ENCODE results near the gene CLDN3.
"Not testable (repeated sequence)": the region's sequence is repeated elsewhere in the genome, so short reads cannot be mapped to it uniquely, and the experiment has no call there.

Gene CLDN3

GRCh38 chr7:73799282-73800141, 29.4 kb upstream of the CLDN3 start:
- no peak overlapping the region for H3K27ac ChIP-seq (ENCODE audit: low read length)

GRCh38 chr7:73797176-73797575, 27.1 kb upstream of the CLDN3 start:
- not testable (repeated sequence) for H2AFZ ChIP-seq (ENCODE audit: low read length); H3K36me3 ChIP-seq (replicated peaks; ENCODE audit: insufficient read depth, low read length); H3K27me3 ChIP-seq (replicated peaks; ENCODE audit: insufficient read depth, low read length); H3K27ac ChIP-seq (ENCODE audit: low read length); H3K9me3 ChIP-seq (replicated peaks; ENCODE audit: insufficient read depth, low read length); H3K9ac ChIP-seq (ENCODE audit: low read length); H3K9me2 ChIP-seq (replicated peaks; ENCODE audit: insufficient read depth, low read length); H3K4me1 ChIP-seq (ENCODE audit: low read length); H3F3A ChIP-seq (ENCODE audit: insufficient read depth, low read length); H3K4me3 ChIP-seq (ENCODE audit: low read length); DNase-seq; H3K79me2 ChIP-seq (ENCODE audit: low read length); H4K20me1 ChIP-seq (ENCODE audit: insufficient read depth, low read length); H3K4me2 ChIP-seq (ENCODE audit: low read depth, low read length)

More at GRCh38 chr7:73799282-73800141, 29.4 kb upstream of the CLDN3 start:
- no peak overlapping the region for H3K4me2 ChIP-seq (ENCODE audit: low read depth, low read length)
- no peak overlapping the region for H2AFZ ChIP-seq (ENCODE audit: low read length)
- no peaks in the 10 kb centered on the region for H3F3A ChIP-seq (ENCODE audit: insufficient read depth, low read length)
- H3K9me2 ChIP-seq (replicated peaks; ENCODE audit: insufficient read depth, low read length): no peaks in the 10 kb centered on the region
- H3K9ac ChIP-seq (ENCODE audit: low read length): no peak overlapping the region
- no peaks in the 10 kb centered on the region for H4K20me1 ChIP-seq (ENCODE audit: insufficient read depth, low read length)
- H3K9me3 ChIP-seq (replicated peaks; ENCODE audit: insufficient read depth, low read length): no peaks in the 10 kb centered on the region
- DNase-seq: no peak
- TF ChIP-seq EZH2 (optimal IDR thresholded peaks at IDR 0.05; ENCODE audit: low read depth, low read length) (no peak), EZH2phosphoT487 (IDR thresholded peaks at IDR 0.05; ENCODE audit: low read length) (no peak)
- H3K4me1 ChIP-seq (ENCODE audit: low read length): no peaks in the 10 kb centered on the region
- H3K4me3 ChIP-seq (ENCODE audit: low read length): no peak overlapping the region
- no peaks in the 10 kb centered on the region for H3K27me3 ChIP-seq (replicated peaks; ENCODE audit: insufficient read depth, low read length)
- no peaks in the 10 kb centered on the region for H3K79me2 ChIP-seq (ENCODE audit: low read length)
- H3K36me3 ChIP-seq (replicated peaks; ENCODE audit: insufficient read depth, low read length): no peaks in the 10 kb centered on the region

GRCh38 chr7:73796656-73797055, 26.6 kb upstream of the CLDN3 start:
- not testable (repeated sequence) for H3K9ac ChIP-seq (ENCODE audit: low read length); H3K27me3 ChIP-seq (replicated peaks; ENCODE audit: insufficient read depth, low read length); H3K36me3 ChIP-seq (replicated peaks; ENCODE audit: insufficient read depth, low read length); H2AFZ ChIP-seq (ENCODE audit: low read length); H3K4me3 ChIP-seq (ENCODE audit: low read length); H4K20me1 ChIP-seq (ENCODE audit: insufficient read depth, low read length); H3K9me3 ChIP-seq (replicated peaks; ENCODE audit: insufficient read depth, low read length); DNase-seq; H3K27ac ChIP-seq (ENCODE audit: low read length); H3K4me2 ChIP-seq (ENCODE audit: low read depth, low read length); H3K4me1 ChIP-seq (ENCODE audit: low read length); H3K9me2 ChIP-seq (replicated peaks; ENCODE audit: insufficient read depth, low read length); H3K79me2 ChIP-seq (ENCODE audit: low read length); H3F3A ChIP-seq (ENCODE audit: insufficient read depth, low read length)

GRCh38 chr7:73795188-73795587, 25.1 kb upstream of the CLDN3 start:
- not testable (repeated sequence) for H3K9ac ChIP-seq (ENCODE audit: low read length); H3F3A ChIP-seq (ENCODE audit: insufficient read depth, low read length); H2AFZ ChIP-seq (ENCODE audit: low read length); H3K27me3 ChIP-seq (replicated peaks; ENCODE audit: insufficient read depth, low read length); H3K4me1 ChIP-seq (ENCODE audit: low read length); H3K27ac ChIP-seq (ENCODE audit: low read length); H4K20me1 ChIP-seq (ENCODE audit: insufficient read depth, low read length); H3K4me2 ChIP-seq (ENCODE audit: low read depth, low read length); DNase-seq; H3K4me3 ChIP-seq (ENCODE audit: low read length); H3K9me3 ChIP-seq (replicated peaks; ENCODE audit: insufficient read depth, low read length); H3K36me3 ChIP-seq (replicated peaks; ENCODE audit: insufficient read depth, low read length); H3K9me2 ChIP-seq (replicated peaks; ENCODE audit: insufficient read depth, low read length); H3K79me2 ChIP-seq (ENCODE audit: low read length)

- H3K9ac ChIP-seq (ENCODE audit: low read length); H4K20me1 ChIP-seq (ENCODE audit: insufficient read depth, low read length); H3K9me2 ChIP-seq (replicated peaks; ENCODE audit: insufficient read depth, low read length); H3K4me2 ChIP-seq (ENCODE audit: low read depth, low read length); DNase-seq; H3K79me2 ChIP-seq (ENCODE audit: low read length); H3K27me3 ChIP-seq (replicated peaks; ENCODE audit: insufficient read depth, low read length); H3K36me3 ChIP-seq (replicated peaks; ENCODE audit: insufficient read depth, low read length); H3K4me3 ChIP-seq (ENCODE audit: low read length); H3K27ac ChIP-seq (ENCODE audit: low read length); H3F3A ChIP-seq (ENCODE audit: insufficient read depth, low read length); H3K4me1 ChIP-seq (ENCODE audit: low read length); H3K9me3 ChIP-seq (replicated peaks; ENCODE audit: insufficient read depth, low read length); H2AFZ ChIP-seq (ENCODE audit: low read length): not testable (repeated sequence)
These were observed 21.2 kb upstream of the CLDN3 start for GRCh38 chr7:73791170-73791690.
